ENCODE results near the gene DAZAP1. TPM values are rescaled to one million over a fixed set of nuclear protein-coding genes. Genes with fewer than 3 reads are reported as not detected.

DAZAP1 gene
- total RNA-seq, 2 experiments from 2014 or later: 128 to 133 TPM

DNA sequence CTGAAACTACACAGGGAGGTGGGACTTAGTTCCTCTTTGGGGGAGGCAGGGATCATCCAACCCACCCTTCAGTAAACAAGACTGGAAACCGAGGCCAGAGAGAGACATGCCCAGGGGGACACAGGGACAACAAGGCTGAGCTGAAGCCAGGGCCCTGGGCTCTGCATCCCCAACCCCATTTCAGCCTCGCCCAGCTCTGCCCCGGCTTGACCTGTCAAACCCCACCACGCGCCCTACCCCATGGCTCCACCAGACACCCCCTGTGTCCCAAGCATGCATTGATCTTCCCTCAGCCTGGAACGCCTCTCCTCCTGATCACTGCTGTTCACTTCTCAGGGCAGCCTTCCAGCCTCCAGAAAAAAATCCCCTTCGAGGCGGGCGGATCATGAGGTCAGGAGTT is 40.6 kb downstream of the DAZAP1 start:
- Mint-ChIP-seq H3K9me3 (no peaks in the 10 kb centered on the region), H3K4me3 (peak overlapping the region; percentile 58), H3K36me3 (ENCODE audit: low read depth) (no peaks in the 10 kb centered on the region), H3K4me1 (ENCODE audit: low read depth) (peaks cover 14% of the 10 kb centered on the region), H3K27ac (no peak overlapping the region), H3K27me3 (peaks cover 51% of the 10 kb centered on the region)
- no peaks in the 10 kb centered on the region for H3K36me3 ChIP-seq (ENCODE audit: insufficient read depth, low read length)
- peaks cover 55 to 70% of the 10 kb centered on the region in 2 experiments for H3K27me3 ChIP-seq (ENCODE audit: control insufficient read depth in 1 of 2, insufficient read depth in 2 of 2, low read length in 2 of 2)
- intact Hi-C loops (cut with DNase I, micrococcal nuclease): no loop called here
- ATAC-seq (ENCODE audit: poor library complexity): no peak
- no peak for DNase-seq
- H3K4me3 ChIP-seq (ENCODE audit: low read length): no peak overlapping the region
- H3K27ac ChIP-seq (ENCODE audit: low read depth in 1 of 2, low read length in 2 of 2): no peak overlapping the region
- ChIA-PET CTCF (no interaction called here), POLR2A (interaction anchor here (1.2 kb wide), 1 partner anchor 21 kb away, joined by 4 read pairs; no protein-coding TSS in a partner anchor)
- H3K9me3 ChIP-seq (ENCODE audit: control insufficient read depth in 1 of 2, insufficient read depth in 1 of 2, low read length in 2 of 2): peaks cover 0 to 37% of the 10 kb centered on the region in 2 experiments
- H3K4me1 ChIP-seq (ENCODE audit: insufficient read depth, low read length): peaks cover 41% of the 10 kb centered on the region
- TF ChIP-seq, protein P1, sequence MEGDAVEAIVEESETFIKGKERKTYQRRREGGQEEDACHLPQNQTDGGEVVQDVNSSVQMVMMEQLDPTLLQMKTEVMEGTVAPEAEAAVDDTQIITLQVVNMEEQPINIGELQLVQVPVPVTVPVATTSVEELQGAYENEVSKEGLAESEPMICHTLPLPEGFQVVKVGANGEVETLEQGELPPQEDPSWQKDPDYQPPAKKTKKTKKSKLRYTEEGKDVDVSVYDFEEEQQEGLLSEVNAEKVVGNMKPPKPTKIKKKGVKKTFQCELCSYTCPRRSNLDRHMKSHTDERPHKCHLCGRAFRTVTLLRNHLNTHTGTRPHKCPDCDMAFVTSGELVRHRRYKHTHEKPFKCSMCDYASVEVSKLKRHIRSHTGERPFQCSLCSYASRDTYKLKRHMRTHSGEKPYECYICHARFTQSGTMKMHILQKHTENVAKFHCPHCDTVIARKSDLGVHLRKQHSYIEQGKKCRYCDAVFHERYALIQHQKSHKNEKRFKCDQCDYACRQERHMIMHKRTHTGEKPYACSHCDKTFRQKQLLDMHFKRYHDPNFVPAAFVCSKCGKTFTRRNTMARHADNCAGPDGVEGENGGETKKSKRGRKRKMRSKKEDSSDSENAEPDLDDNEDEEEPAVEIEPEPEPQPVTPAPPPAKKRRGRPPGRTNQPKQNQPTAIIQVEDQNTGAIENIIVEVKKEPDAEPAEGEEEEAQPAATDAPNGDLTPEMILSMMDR (IDR thresholded peaks at IDR 0.05): no peak

DNA sequence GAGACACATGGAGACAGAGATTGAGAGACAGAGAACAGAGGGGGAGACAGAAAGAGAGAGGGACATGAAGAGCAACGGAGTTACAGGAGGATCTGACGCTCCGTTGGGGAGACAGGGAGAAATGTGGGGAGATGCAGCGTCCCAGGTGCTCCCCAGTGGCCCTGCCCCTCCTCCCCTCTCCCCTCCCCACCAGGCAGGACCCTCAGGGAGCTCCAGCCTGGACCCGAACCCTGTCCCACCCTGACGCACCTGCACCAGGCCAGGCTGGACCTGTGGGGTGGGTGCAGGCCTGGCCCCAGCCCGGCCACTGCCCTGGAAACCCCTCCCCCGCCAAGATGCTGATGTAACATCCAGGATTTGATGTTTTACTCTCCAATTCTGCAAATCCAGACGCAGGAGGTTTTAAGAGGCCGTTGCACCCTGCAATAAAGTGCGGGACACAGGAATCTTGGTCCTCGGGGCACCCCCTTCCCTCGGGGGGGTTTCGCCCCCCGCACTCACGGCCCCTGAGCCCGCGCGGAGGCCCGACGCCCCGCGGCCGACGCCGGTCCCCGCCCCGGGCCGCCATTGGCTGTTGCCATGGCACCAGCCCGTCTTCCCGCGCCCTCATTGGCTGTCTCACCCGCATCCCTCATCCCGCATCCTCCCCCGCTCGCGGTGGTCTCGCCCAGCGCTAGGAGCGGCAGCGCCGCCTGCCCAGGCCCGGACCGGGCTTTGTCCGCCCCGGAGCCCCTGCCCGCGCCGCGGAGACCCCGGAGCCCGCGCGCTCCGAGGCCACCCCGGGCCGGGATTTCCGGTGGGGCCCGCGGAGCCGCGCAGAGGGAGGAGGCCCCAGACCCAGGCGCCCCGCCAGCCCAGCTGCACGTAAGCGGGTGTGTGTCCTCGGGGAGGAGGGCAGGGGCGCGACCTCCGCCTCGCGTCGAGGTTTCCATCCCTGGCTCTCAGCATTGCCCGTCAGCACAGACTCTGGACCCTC is 42.4 kb downstream of the DAZAP1 start, which contains the start of gene APC2:
TSS of gene APC2 (plus strand) at position 655 of the 976 bp plus-strand sequence. CDS start 2,881 bp downstream, outside the sequence.
- Mint-ChIP-seq H3K36me3 (ENCODE audit: low read depth) (no peaks in the 10 kb centered on the region), H3K27me3 (peaks cover 64% of the 10 kb centered on the region), H3K4me1 (ENCODE audit: low read depth) (peaks cover 20% of the 10 kb centered on the region), H3K4me3 (peak within 1 kb of the TSS; percentile 1), H3K9me3 (no peaks in the 10 kb centered on the region), H3K27ac (no peak within 1 kb of the TSS)
- TF ChIP-seq, protein P1 (IDR thresholded peaks at IDR 0.05): no peak
- ChIA-PET POLR2A (no interaction called here), CTCF (no interaction called here)
- DNase-seq (peak in 3 of 14 experiments; percentile 25 to 54 (median 30)), ATAC-seq (ENCODE audit: poor library complexity) (peak; percentile 34)
- Histone ChIP-seq H3K4me1 (ENCODE audit: insufficient read depth, low read length) (peaks cover 42% of the 10 kb centered on the region), H3K9me3 (ENCODE audit: control insufficient read depth in 1 of 2, insufficient read depth in 1 of 2, low read length in 2 of 2) (peaks cover 0 to 46% of the 10 kb centered on the region in 2 experiments), H3K27ac (ENCODE audit: low read depth in 1 of 2, low read length in 2 of 2) (no peak within 1 kb of the TSS), H3K4me3 (ENCODE audit: low read length) (no peak within 1 kb of the TSS), H3K27me3 (ENCODE audit: control insufficient read depth in 1 of 2, insufficient read depth in 2 of 2, low read length in 2 of 2) (peaks cover 61 to 87% of the 10 kb centered on the region in 2 experiments), H3K36me3 (ENCODE audit: insufficient read depth, low read length) (no peaks in the 10 kb centered on the region)
- intact Hi-C loops (cut with DNase I, micrococcal nuclease): no loop called here

DNA sequence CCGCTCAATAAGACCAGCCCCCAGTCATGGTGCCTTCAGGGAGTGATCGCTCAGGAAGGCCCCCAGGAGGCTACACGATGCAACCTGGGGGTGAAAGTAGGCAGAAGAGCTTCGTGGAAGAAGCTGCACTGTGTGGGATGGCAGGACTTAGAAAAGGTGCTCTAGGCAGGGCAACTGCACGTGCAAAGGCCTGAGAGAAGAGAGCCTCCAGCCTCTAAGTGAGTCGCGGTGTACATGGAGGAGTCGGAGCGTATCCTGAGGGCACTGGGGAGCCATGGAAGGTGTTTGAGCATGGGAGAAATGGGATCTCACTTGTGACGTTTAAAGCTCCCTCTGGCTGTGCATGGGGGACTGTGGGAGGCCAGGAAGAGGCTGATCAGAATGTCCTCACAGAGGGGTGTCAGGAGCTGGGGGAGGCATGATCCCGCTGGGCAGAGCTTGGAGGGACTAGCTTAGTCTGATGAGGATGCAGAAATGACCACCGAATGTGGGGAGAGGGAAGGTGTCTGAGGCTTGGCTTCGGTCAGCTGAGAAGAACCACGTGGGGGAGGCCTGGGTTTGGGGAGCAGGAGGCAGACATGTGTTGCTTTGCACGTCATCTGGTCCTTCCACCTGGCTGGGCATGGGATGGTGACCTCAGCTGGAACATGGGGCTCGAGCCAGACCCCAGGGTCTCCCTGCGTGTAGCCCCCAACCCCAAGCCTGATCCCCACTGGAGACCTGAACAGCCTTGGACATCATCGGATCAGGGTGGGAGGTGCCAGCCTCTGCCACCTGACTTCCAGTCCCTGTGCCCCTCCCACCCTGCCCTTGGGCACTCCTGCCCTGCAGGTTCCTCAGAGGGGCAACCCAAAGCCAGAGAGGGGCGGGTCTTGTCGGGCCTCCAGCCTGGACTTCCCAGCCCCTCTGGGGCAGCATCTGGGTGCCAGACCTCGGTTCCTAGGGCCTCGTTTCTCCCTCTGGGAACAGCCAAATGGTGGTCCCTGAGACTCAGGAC is 43.6 kb downstream of the DAZAP1 start:
- Histone ChIP-seq H3K27me3 (ENCODE audit: control insufficient read depth in 1 of 2, insufficient read depth in 2 of 2, low read length in 2 of 2) (peaks cover 73 to 95% of the 10 kb centered on the region in 2 experiments), H3K9me3 (ENCODE audit: control insufficient read depth in 1 of 2, insufficient read depth in 1 of 2, low read length in 2 of 2) (peaks cover 0 to 55% of the 10 kb centered on the region in 2 experiments), H3K4me1 (ENCODE audit: insufficient read depth, low read length) (peaks cover 43% of the 10 kb centered on the region), H3K4me3 (ENCODE audit: low read length) (no peak overlapping the region), H3K27ac (ENCODE audit: low read depth in 1 of 2, low read length in 2 of 2) (no peak overlapping the region), H3K36me3 (ENCODE audit: insufficient read depth, low read length) (no peaks in the 10 kb centered on the region)
- no peaks in the 10 kb centered on the region for H3K9me3 Mint-ChIP-seq
- intact Hi-C loops (cut with DNase I, micrococcal nuclease): no loop called here
- TF ChIP-seq, protein P1 (IDR thresholded peaks at IDR 0.05): no peak
- H3K4me3 Mint-ChIP-seq: peak overlapping the region; percentile 1
- H3K27ac Mint-ChIP-seq: no peak overlapping the region
- H3K36me3 Mint-ChIP-seq (ENCODE audit: low read depth): no peaks in the 10 kb centered on the region
- H3K4me1 Mint-ChIP-seq (ENCODE audit: low read depth): peaks cover 31% of the 10 kb centered on the region
- ATAC-seq (ENCODE audit: poor library complexity): no peak
- CTCF ChIA-PET: no interaction called here
- POLR2A ChIA-PET: no interaction called here
- DNase-seq: no peak
- H3K27me3 Mint-ChIP-seq: peaks cover 77% of the 10 kb centered on the region

Measured in CD4-positive, alpha-beta T cell (primary cell).